MV-4-11 (cell line): ENCODE results near the gene SFXN2.
A peak's percentile ranks its signal among the peaks of the same experiment; 100 is the strongest.
"Not testable (repeated sequence)": the region's sequence is repeated elsewhere in the genome, so short reads cannot be mapped to it uniquely, and the experiment has no call there.

ENCODE experiments used
- DNase-seq: peaks from one replicate; lab custom pipeline; 2025; lab: John Stamatoyannopoulos, UW

SFXN2 gene

DNA sequence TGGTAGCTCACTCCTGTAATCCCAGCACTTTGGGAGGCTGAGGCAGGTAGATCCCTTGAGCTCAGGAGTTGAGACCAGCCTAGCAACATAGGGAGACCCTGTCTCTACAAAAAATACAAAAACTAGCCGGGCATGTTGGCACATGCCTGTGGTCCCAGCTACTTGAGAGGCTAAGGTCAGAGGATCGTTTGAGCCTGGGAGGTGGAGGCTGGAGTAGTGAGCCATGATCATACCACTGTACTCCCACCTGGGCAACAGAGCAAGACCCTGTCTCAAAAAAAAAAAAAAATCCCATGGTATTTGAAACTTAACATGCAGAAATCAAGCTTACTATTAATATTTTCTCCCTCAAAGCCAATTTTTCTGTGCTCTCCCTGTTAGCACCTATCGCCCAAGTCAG lies 5.9 kb downstream of the SFXN2 start:
- DNase-seq = no peak

DNA sequence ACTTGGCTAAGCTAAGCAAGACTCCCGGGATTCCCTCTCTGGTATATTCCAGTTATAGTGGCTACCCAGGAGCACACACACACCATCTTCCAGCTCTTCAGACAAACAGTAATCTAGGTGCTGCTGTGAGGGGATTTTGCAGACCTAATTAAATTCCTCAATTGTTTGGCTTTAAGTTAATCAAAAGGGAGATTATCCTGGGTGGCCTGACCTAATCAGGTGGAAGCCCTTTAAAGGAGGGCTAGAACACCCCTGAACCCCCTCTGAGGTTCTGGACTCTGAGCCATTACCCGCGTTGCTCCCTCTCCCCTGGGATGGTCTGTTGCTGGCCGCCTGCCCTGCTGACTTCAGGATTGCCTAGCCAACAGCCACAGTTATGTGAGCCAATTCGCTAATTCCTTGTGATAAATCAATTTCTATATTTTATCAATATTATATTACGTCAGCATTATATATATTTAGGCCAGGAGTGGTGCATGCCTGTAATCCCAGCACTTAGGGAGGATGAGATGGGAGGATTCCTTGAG lies 6.4 kb downstream of the SFXN2 start:
- no peak for DNase-seq

DNA sequence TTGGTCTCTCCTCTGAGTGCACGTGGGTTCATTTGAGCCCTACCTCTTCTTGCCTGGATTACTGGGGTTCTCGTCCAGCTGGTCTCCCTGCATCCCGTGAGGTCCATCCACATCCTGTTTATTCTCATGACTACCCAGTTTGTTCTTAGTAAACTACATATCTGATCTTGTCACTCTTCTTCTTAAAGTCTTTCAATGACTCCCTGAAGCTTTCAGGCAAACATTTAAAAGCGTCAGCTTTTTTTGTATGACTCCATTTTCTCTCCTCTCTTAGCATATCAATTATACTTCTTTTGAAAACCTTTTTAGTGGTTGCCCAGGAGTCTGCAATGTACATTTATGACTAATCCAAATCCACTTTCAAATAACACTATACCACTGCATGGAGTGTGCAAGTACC lies 7.5 kb downstream of the SFXN2 start:
- DNase-seq = no peak

DNA sequence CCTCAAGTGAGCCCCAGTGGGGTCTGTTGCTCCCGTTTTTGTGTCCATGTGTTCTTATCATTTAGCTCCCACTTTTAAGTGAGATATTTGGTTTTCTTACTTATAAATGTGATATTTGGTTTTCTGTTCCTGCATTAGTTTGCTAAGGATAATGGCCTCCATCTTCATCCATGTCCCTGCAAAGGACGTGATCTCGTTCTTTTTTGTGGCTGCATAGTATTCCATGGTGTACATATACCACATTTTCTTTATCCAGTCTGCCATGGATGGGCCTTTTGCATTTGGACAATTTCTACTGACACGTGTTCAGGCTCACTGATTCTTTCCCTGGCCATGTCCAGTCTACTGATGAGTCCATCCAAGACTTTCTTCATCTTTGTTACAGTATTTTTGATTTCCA lies 9.6 kb downstream of the SFXN2 start:
- DNase-seq = no peak

DNA sequence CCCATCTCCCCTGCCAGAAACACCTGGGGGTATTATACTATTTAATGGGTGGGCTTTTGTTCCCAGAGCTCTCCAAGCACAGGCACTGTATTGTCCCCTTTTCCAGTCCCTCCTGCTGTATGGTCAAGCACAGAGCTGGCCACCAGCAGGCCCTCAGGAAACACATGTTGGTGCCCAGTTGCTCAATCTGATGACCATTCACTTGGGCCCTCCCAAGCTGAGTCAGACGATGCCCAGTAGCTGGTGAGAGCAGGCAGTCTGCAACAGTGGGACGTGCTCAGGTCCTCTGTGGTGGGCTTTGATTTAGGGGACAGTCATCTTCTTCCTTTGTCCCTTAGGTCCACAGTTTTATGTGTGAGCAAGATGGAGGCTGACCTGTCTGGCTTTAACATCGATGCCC lies 11.8 kb downstream of the SFXN2 start:
- no peak for DNase-seq

DNA sequence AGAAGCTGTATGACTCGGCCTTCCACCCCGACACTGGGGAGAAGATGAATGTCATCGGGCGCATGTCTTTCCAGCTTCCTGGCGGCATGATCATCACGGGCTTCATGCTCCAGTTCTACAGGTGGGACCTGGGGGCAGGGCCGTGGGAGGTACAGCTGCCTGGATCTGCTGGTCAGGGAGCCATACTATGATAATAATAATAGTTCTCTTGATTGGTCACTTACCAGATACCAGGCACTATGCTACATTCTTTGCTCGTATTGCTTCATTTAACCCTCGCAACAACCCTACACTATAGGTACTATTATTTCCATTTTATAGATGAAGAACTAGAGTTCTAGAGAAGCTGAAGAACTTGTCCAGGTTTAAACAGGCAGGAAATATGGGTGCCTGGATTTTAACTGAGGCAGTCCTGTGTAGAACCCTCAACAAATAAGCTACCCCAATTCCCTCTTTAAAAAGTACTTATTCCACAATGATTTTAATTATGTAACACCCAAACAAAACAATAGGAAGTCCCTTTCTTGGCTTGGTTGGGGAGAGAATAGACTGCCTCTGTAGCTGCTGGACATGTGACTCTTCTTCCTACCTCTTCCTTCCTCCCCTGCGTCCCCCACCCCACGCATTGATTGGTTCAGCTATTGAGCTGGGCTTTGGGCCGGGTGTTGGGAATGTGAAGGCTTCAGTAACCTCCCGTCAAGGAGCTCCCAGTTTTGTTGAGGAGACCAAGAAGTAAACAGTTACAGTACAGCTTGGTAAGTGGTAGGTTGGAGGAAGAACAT lies 12.8 kb downstream of the SFXN2 start:
- no peak for DNase-seq

DNA sequence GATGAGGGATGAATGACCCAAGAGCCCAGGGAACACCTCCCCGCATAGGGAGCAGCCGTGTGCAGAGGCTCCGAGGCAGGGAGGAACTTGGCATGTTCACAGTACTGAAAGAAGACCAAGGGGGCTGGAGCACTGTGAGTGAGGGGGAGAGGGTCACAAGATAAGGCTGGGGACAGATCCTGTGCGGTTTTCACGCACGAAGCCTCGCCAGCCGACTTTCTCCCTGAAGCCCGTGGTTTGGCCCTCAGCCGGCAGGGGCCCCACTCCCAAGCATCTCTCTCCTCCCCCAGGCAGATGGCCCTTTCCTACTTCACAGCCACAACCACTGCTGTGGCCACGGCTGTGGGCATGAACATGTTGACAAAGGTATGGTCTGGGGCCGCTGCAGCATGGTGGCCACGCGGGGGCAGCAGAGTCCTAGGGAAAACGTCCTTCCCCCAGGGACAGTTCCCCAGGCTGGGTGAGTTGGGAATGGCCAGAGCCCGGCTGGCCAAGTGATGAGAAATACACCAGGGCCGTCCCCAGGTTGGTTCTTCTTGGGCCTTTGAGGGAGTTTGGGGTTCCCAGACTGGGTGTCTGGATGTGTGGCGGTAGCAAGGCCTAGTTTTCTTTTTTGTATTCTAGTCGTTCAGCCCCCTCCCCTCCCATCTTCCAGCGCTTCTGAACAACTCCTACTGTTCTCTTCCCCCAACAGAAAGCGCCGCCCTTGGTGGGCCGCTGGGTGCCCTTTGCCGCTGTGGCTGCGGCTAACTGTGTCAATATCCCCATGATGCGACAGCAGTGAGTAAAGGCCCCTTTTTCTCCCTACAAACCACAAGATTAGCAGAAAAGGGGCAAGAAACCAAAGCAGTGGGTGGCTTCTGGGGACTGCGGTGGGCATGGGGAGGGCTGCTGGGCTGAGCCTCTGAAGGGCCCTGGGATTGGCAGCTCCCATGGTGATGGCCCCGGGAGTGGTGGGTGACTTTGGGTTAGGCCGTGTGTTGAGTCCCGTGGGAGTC lies 14.9 kb downstream of the SFXN2 start:
- peak; percentile 73 for DNase-seq

DNA sequence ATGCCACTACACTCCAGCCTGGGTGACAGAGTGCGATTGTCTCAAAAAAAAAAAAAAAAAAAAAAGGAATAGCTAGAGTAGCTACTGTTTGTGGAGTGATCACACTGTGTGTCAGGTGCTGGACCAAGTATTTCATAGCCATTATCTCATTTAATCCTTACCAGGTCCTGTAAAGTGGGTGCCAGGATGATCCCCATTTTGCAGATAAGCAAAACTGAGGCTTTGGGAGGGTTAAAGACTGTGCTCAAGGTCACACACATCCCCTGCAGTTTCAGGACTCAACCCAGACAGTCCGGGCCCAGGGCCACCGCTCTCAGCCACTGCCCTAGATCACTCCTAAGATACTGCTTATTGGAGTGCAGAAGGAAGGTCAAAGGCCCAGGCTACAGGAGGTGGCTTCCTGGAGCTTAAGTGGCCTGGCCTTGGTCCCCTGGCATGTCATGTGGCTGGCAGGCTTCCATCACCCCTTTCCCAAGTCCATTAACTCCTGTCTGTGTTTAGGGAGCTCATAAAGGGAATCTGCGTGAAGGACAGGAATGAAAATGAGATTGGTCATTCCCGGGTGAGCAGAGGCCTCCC lies 16.9 kb downstream of the SFXN2 start:
- DNase-seq = no peak

DNA sequence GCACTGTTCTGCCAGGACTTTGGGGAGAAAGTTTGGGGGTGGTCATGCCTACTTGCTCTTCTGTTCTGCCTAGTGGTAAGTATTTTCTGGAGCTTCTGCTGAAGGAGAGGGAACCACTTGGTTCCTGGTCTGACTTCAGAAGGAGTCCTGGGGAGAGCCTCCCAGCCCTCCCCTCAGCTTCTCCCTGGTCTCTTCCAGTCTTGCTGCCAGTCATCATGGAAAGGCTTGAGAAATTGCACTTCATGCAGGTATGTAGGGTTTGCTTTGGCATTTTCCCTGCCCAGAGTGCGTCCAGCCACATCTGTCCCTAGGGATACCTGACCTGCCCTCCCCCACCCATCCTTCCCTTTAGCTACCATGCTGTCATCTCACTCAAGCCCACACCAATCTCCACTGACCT lies 18.2 kb downstream of the SFXN2 start:
- no peak for DNase-seq

DNA sequence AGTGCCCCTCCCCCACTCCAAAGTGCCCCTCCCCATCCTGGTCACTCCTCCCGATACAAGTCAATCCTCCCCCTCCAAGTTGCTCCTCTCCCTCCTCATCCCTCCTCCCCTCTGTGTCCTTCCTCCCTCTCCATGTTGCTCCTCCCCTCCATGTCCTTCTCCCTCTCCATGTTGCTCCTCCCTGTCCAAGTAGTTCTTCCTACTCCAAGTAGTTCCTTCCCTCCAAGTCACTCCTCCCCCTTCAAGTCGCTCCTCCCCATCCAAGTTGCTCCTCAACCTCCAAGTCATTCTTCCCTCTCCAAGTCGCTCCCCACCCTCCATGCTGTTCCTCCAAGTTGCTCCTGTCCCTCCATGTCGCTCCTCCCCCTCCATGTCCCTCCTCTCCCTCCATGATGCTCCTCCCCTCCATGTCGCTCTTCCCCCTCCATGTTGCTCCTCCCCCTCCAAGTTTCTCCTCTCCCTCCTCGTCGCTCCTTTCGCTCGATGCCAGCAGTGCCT lies 20.7 kb downstream of the SFXN2 start:
- DNase-seq = no peak

DNA sequence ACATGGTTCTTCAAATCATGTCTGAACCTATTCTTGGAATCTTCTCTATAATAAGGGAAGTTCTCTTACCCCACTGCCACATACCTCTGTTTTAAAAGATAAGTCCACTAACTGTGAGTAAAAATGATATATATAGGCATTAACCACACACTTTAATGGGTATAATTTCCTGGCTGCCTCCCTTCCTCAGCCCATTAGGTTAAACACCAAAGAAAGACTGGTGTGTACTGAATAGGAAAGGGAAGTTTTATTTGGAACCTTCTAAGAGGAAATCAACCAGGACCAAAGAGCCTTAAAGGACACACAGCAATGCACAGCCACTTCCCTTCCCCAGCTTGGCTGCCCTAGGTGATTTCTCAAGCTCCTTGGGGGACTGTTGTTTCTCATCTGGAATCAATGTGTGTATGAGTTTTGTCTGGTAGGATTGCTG lies 24.3 kb downstream of the SFXN2 start:
- DNase-seq = peak; percentile 58

DNA sequence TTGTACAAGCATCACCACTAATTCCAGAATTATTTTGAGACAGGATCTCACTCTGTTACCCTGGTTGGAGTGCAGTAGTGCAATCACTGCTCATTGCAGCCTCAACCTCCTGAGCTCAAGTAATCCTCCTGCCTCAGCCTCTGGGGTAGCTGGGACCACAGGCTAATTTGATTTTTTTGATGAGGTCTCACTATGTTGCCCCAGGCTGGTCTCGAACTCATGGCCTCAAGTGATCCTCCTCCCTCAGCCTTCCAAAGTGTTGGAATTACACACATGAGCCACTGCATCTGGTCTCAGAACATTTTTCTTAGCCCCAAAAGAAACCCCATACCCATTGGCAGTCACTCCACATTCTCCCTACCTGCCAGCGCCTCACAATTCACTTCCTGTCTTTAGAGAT lies 25.8 kb downstream of the SFXN2 start:
- DNase-seq = no peak

DNA sequence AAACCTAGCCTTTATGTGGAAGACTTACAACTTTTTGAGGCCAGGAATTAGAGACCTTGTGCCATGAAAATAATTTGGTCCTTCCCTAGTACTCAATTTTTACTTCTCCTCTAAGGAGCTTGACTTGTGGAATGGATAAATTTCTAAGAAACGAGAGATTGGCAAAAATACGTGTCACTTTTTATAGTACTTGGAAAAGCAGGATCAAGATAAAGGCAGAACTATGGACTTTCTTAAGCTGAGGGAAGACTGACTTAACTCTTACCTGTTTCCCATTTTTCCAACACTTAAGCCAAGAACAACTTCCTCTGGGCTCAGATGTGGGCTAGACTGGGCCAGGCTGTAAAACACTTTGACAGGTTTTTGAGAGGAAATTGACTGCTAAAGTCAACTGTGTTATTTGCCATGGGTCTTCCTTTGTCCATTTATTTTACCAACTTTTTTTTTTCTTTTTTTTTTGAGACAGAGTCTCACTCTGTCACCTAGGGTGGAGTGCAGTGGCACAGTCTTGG lies 27.3 kb downstream of the SFXN2 start:
- DNase-seq = no peak

DNA sequence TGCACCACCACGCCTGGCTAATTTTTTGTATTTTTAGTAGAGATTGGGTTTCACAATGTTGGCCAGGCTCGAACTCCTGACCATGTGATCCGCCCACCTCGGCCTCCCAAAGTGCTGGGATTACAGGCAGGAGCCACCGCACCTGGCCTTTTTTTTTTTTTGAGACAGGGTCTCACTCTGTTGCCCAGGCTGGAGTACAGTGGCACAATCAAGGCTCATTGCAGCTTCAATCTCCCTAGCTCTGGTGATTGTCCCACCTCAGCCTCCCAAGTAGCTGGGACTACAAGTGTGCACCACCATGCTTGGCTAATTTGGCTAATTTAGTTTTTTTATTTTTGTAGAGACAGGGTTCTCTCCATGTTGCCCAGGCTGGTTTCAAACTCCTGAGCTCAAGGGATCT lies 27.9 kb downstream of the SFXN2 start:
- not testable (repeated sequence) for DNase-seq

DNA sequence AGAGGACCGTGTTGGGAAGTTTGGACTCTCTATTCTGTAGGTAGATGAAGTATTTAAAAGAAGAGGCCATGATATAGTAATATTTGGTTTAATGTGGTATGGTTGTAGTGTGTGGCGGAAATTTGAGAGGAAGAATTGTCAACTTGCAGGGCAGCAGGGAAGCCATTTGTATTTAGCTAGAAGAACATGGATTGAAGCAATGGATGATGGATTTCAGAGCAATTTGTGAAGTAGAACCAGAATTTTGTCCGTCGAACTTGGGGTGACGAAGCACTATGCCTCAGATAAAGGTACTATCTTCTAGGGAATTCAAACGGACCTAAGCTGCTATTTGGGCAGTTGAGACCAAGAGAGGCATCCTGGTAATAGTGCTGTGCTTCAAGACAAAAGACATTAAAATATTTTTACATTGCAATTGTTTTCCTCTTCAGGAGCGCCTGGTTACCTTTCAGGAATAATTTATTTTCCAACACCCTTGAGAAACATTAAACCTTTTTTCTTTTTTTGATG lies 28.7 kb downstream of the SFXN2 start:
- DNase-seq = no peak

DNA sequence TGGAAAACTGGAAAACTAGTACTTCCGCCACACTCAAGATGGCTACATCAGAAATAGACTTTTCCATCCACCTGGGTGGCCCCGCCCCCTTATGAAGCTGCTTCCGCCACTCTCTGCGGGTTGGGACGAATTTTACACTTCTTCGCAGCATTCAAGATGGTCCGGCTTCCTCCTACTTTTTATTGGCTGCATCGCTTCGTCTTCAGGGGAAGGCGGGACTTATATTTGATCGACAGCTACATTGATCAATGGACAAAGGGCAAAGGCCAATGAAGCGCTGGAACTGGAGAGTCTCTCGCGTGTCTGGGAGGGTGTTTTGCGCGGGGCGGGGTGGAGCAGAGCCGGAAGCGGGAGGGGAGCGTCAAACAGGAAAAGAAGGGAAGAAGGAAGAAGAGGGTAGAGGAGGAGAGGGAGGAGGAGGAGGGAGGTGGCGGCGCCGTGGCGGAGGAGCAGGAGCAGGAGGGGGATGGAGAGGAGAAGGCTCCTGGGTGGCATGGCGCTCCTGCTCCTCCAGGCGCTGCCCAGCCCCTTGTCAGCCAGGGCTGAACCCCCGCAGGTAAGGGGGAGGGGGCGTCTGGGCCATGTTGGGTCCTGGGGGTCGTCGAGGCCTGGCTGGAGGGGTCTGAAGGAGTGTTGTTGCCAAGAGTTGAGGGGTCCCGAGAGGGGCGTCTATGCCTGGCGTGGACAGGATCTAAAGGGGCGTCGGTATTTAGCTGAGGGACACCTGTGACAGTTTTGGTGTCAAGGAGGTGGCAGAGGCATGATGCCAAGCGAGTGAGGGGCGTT lies 29.3 kb downstream of the SFXN2 start, which contains the start of gene WBP1L:
WBP1L (plus strand) TSS at position 361 of the 786 bp plus-strand sequence; CDS start at position 467, 106 bp downstream.
- peak; percentile 100 for DNase-seq

DNA sequence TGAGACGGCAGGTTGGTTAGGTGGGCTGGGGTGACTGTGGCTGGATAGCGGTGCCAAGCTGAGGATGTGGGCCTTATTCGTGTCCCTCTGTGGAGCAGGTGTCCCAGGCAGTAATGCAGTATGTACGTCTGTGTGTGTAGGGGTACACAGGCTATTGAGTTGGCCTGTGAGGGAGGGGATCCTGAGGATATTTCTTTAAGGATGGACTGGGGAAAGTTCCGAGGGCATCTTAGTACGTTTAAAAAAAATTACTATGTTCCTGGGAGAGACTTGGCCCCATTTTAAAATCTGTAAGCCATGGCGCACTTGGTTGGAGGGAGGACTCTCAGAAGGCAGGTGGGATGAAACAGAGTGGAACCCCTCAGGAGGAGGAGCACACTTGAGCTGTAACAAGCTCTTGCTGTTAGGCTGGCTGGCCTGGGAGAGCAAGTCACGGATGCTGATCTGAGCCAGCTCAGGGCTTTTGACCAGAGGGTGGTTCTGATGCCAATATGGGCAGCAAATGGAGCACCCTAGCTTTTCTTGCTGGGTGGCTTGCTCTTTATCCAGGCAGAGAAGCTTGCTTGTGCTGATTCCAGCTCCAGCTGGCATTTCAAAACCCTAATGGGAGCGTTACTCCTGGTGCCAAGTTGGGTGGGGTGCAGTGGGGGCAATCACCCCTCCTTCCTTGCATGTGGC lies 30.1 kb downstream of the SFXN2 start:
- no peak for DNase-seq

DNA sequence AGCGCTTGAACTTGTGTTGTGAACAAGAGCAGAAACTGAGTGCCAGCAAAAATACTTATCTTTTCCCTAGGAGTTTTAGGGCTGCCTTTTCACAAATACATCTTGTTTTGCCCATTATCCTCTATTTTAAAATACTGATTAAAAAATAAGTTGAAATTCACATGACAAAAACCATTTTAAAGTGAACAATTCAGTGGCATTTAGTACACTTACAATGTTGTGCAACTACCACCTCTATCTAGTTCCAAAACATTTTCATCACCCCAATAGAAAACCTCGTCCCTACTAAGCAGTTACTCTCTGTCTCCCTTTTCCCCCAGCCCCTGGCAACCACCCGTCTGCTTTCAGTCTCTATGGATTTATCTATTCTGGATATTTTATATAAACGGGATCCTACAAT lies 30.7 kb downstream of the SFXN2 start:
- no peak for DNase-seq

DNA sequence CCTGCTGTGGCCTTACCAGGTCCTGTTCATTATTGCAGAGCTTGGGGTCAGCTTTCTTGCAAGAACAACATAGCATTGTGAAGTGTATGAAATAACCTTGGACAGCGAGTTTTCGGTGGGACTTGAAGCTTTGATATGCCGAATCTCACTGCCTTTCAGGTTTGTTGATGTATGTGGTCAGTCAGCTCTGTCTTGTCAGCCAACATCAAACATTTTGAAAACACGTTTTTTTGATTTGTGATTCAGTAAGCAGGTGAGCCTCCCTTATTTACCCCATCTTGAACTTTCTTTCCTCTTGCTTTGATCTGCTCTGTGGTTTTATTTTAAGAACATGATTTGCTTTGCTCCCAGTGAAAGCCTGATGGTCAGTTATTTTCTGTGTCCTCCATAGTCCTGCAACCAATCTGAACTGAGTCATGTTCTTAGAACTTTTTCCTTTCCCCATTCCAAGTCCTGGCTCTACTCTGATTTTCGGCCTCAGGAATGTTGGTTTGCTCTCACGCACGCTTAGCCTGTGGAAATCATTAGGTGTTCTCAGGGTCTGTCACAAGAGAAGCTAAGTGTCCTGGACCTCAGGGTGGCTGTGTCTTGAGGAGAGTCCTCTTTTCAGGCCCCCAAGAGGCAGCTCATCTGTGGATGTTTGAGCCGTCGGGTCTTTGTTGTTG lies 38.0 kb downstream of the SFXN2 start:
- no peak for DNase-seq
